Measurements from ENCODE around the gene PPTC7. TPM values are rescaled to one million over a fixed set of nuclear protein-coding genes. Genes with fewer than 3 reads are reported as not detected.

The PPTC7 gene
- total RNA-seq, 3 donors from 2014 or later (not counting 1 experiment from before 2014, with no cell fraction given): 44.0 to 52.7 (median 48.0) TPM

- ATAC-seq: no peak
- Histone ChIP-seq H3K27me3 (ENCODE audit: control insufficient read depth, insufficient read depth, low read length) (no peaks in the 10 kb centered on the region), H3K36me3 (ENCODE audit: control insufficient read depth, insufficient read depth, low read length) (no peaks in the 10 kb centered on the region), H3K27ac (ENCODE audit: low read length) (no peak overlapping the region), H3K9me3 (ENCODE audit: control insufficient read depth, insufficient read depth, low read length) (no peaks in the 10 kb centered on the region), H3K4me3 (ENCODE audit: low read length) (no peak overlapping the region), H3K4me1 (ENCODE audit: control insufficient read depth, insufficient read depth, low read length) (no peaks in the 10 kb centered on the region)
- Mint-ChIP-seq H3K27ac (no peak overlapping the region), H3K4me1 (no peaks in the 10 kb centered on the region), H3K4me3 (no peak overlapping the region), H3K36me3 (no peaks in the 10 kb centered on the region), H3K27me3 (ENCODE audit: low read depth in 2 of 2) (no peaks in the 10 kb centered on the region), H3K9me3 (no peaks in the 10 kb centered on the region)
- 60% methylated on average over 1 of the region's 1 CpG for WGBS (ENCODE audit: insufficient coverage)
- no peak for TF ChIP-seq CTCF (IDR thresholded peaks at IDR 0.05)
- DNase-seq: no peak
- intact Hi-C loops (cut with micrococcal nuclease): loop anchor here (5.0 kb wide), 1 partner anchor 373 kb away; no protein-coding TSS in a partner anchor
These were observed 68.8 kb downstream of the PPTC7 start for GRCh38 chr12:110514363-110514762.

GRCh38 chr12:110513842-110514241, 69.3 kb downstream of the PPTC7 start:
- 77% methylated on average over 4 of the region's 6 CpGs for WGBS (ENCODE audit: insufficient coverage)
- intact Hi-C loops (cut with micrococcal nuclease): loop anchor here (5.0 kb wide), 1 partner anchor 373 kb away; no protein-coding TSS in a partner anchor
- TF ChIP-seq CTCF (IDR thresholded peaks at IDR 0.05): no peak

GRCh38 chr12:110508071-110508586, 75.0 kb downstream of the PPTC7 start:
- no peak overlapping the region for H3K4me3 ChIP-seq (ENCODE audit: low read length)
- H3K27me3 ChIP-seq (ENCODE audit: control insufficient read depth, insufficient read depth, low read length): no peaks in the 10 kb centered on the region
- intact Hi-C loops (cut with micrococcal nuclease): no loop called here
- no peak overlapping the region for H3K27ac Mint-ChIP-seq
- no peaks in the 10 kb centered on the region for H3K36me3 ChIP-seq (ENCODE audit: control insufficient read depth, insufficient read depth, low read length)
- no peaks in the 10 kb centered on the region for H3K9me3 Mint-ChIP-seq
- no peaks in the 10 kb centered on the region for H3K4me1 Mint-ChIP-seq
- no CpG with 5 or more reads among the region's 4 CpGs for WGBS (ENCODE audit: insufficient coverage)
- TF ChIP-seq CTCF (IDR thresholded peaks at IDR 0.05): no peak
- H3K27ac ChIP-seq (ENCODE audit: low read length): no peak overlapping the region
- H3K9me3 ChIP-seq (ENCODE audit: control insufficient read depth, insufficient read depth, low read length): no peaks in the 10 kb centered on the region
- no peaks in the 10 kb centered on the region for H3K27me3 Mint-ChIP-seq (ENCODE audit: low read depth in 2 of 2)
- DNase-seq: no peak
- no peaks in the 10 kb centered on the region for H3K4me1 ChIP-seq (ENCODE audit: control insufficient read depth, insufficient read depth, low read length)
- ATAC-seq: no peak
- no peak overlapping the region for H3K4me3 Mint-ChIP-seq
- H3K36me3 Mint-ChIP-seq: no peaks in the 10 kb centered on the region

More at GRCh38 chr12:110513842-110514241, 69.3 kb downstream of the PPTC7 start:
- Mint-ChIP-seq H3K4me1 (no peaks in the 10 kb centered on the region), H3K4me3 (no peak overlapping the region), H3K36me3 (no peaks in the 10 kb centered on the region), H3K27ac (no peak overlapping the region), H3K9me3 (no peaks in the 10 kb centered on the region), H3K27me3 (ENCODE audit: low read depth in 2 of 2) (no peaks in the 10 kb centered on the region)
- Histone ChIP-seq H3K27ac (ENCODE audit: low read length) (no peak overlapping the region), H3K36me3 (ENCODE audit: control insufficient read depth, insufficient read depth, low read length) (no peaks in the 10 kb centered on the region), H3K4me1 (ENCODE audit: control insufficient read depth, insufficient read depth, low read length) (no peaks in the 10 kb centered on the region), H3K4me3 (ENCODE audit: low read length) (no peak overlapping the region), H3K27me3 (ENCODE audit: control insufficient read depth, insufficient read depth, low read length) (no peaks in the 10 kb centered on the region), H3K9me3 (ENCODE audit: control insufficient read depth, insufficient read depth, low read length) (no peaks in the 10 kb centered on the region)
- ATAC-seq: no peak
- DNase-seq: no peak

- no peaks in the 10 kb centered on the region for H3K36me3 Mint-ChIP-seq
- H3K36me3 ChIP-seq (ENCODE audit: control insufficient read depth, insufficient read depth, low read length): no peaks in the 10 kb centered on the region
- no peaks in the 10 kb centered on the region for H3K27me3 Mint-ChIP-seq (ENCODE audit: low read depth in 2 of 2)
- H3K4me3 ChIP-seq (ENCODE audit: low read length): no peak overlapping the region
- no peaks in the 10 kb centered on the region for H3K27me3 ChIP-seq (ENCODE audit: control insufficient read depth, insufficient read depth, low read length)
- no peak overlapping the region for H3K27ac ChIP-seq (ENCODE audit: low read length)
- no peaks in the 10 kb centered on the region for H3K9me3 ChIP-seq (ENCODE audit: control insufficient read depth, insufficient read depth, low read length)
- ATAC-seq (no peak), DNase-seq (no peak)
- intact Hi-C loops (cut with micrococcal nuclease): no loop called here
- no peak overlapping the region for H3K27ac Mint-ChIP-seq
- TF ChIP-seq CTCF (IDR thresholded peaks at IDR 0.05): no peak
- H3K4me1 ChIP-seq (ENCODE audit: control insufficient read depth, insufficient read depth, low read length): peaks cover 20% of the 10 kb centered on the region
- H3K4me1 Mint-ChIP-seq: peaks cover 20 to 24% of the 10 kb centered on the region in 2 donors
- H3K4me3 Mint-ChIP-seq: no peak overlapping the region
- H3K9me3 Mint-ChIP-seq: no peaks in the 10 kb centered on the region
- WGBS (ENCODE audit: insufficient coverage): 100% methylated on average over 2 of the region's 3 CpGs
These were observed 77.8 kb downstream of the PPTC7 start for GRCh38 chr12:110505332-110505731.
